Mammary epithelial cell (primary cell): ENCODE results near the gene DDX23.

ENCODE experiments used
- EZH2 ChIP-seq: IDR thresholded peaks from 2 replicates; pipeline ENCODE4 v1.6.1; 2012; ENCODE audit warnings: low read length, inconsistent platforms, borderline replicate concordance
- TF ChIP-seq, protein P1 (sequence below), 2 donors: IDR thresholded peaks in 1 of 2; conservative IDR thresholded peaks in 1 of 2; 2 replicates each; pipeline ENCODE4 v1.5.1; 2011 to 2012; ENCODE audit warnings: inconsistent platforms in 2 of 2, low read length in 2 of 2, mild to moderate bottlenecking in 2 of 2, control low read depth in 1 of 2, low read depth in 1 of 2; ENCODE audit not compliant: insufficient read depth in 1 of 2; ENCODE audit errors: extremely low read depth in 1 of 2

DNA sequence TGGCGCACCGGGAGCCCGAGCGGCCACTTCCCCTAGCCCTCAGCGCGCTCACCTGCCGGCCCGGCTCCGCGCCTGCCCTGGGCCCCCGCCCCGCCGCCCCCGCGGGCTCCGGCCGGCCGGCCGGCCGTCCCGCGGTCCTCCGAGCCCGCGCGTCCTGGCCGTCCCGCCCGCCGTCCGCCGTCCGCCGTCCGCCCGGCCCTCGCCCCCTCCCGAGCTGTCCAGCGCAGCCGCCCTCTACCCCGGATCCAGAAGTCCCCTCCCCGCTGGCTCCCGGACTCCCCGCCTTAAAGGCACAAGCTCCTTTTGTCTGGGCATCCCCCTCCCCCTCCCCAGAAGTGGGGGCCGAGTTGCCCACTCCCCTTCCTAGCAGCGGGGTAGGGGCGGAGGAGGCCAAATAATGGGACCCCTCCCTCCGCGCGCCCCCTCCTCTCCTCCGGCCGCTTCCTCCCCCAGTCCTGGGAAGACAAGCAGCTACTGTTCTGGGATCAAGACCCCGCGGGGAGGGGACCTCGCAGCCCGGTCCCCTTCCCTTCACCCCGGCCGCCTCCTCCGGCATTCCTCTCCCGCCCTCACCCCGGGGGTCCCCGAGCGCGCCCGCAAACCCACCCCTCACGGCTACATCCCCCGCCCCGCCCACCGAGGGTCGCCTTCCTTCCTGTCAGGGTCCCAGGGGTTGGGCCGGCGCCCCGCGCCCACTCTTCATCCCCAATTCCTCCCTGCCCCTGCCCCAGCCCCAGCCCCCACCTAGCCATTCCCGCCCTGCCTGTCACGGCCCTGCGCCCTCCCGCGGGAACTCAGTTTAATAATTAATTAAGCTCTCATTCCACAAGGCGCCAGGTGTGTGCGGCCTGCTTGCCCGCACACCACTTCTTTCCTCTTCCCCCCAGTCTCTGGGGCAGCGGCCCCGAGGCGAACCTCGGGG lies 62.8 kb downstream of the DDX23 start, which contains the start of gene ADCY6:
- no peak for TF ChIP-seq EZH2
- TF ChIP-seq, protein P1, sequence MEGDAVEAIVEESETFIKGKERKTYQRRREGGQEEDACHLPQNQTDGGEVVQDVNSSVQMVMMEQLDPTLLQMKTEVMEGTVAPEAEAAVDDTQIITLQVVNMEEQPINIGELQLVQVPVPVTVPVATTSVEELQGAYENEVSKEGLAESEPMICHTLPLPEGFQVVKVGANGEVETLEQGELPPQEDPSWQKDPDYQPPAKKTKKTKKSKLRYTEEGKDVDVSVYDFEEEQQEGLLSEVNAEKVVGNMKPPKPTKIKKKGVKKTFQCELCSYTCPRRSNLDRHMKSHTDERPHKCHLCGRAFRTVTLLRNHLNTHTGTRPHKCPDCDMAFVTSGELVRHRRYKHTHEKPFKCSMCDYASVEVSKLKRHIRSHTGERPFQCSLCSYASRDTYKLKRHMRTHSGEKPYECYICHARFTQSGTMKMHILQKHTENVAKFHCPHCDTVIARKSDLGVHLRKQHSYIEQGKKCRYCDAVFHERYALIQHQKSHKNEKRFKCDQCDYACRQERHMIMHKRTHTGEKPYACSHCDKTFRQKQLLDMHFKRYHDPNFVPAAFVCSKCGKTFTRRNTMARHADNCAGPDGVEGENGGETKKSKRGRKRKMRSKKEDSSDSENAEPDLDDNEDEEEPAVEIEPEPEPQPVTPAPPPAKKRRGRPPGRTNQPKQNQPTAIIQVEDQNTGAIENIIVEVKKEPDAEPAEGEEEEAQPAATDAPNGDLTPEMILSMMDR (conservative IDR thresholded peaks at IDR 0.05 in 1 of 2, IDR thresholded peaks at IDR 0.05 in 1 of 2; ENCODE audit: extremely low read depth in 1 of 2, insufficient read depth in 1 of 2, low read depth in 1 of 2, low read length in 2 of 2) = no peak
